ENCODE results near the gene POLR1A.

The POLR1A gene

DNA sequence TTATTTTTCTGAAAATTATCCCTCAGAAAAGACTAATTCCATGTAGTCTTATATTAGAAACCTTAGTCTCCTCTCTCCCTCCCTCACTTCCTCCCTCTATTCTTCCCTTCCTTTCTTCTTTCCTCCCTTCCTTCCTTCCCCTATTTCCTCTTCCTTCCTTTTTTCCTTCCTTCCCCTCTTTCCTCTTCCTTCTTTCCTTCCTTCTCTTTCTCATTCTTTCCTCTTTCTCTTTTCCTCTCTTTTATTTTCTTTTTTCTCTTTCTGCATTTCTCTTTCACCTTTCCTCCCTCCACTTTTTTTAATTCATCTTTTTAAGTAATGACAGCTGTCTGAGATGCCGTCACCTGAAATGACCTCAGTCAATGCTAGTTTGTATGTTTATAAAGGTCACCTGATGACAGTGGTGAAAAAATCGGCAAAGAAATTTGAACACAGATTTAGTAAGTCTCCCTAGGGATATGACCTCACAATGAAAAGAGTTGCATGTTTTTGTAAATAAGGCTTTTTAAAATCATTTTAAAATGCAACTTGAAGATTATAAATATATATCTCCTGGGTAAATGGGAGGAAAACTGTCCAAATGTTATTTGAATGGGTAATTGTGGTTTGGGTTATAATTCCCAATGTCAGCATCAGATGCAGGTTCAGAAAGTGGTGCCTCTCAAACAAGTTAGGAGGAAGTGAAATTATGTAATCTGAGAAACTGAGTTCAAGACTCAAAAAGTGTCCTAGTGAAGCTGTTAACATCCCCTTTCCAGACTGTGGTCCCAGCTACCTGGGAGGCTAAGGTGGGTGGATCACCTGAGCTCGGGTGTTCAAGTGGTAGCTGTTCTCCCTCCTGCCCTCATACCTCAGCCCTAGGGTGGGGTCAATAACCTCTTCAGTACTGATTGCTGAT lies 126.6 kb downstream of the POLR1A start:
- DNase-seq (ENCODE audit: low read depth, low spot score), result no peak

DNA sequence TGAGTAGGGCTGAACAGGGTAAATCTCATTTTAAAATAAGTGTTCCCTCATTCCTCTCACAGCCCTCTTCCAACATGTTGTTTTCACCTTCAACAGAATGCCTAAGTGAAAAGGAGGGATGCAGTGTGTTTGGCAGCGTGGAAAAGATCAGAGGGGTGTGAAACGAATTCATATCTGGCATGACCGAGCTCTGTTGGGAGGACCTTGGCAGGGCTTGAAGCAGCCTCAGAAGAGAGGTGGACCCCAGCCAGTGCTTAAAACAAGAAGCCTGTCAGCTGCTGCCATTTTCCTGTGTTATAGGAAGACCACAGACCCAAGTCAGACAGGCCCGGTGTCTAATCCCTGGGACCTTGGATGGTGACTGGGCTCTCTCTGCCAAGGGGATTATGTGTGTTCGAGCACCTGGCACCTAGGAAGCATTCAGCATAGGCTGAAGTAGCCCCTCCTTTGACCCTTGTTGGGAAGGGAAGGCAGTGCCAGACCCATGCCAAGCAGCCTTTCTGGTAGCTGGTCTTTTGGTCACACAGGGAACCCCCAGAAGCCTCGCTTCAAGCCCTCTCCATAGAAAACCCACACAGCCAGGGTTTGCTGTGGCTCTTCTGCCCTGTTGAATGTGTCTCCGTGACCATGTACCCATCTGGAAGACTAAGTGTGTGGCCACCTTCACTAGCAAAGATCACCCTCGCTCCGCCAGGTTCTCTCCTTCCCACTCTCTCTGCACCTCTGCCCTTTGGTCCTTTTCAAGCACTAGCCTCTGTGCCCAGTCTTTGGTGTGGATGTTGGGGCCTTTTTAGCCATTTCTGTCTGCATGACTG lies 129.4 kb downstream of the POLR1A start:
- DNase-seq (ENCODE audit: low read depth, low spot score), result no peak

DNA sequence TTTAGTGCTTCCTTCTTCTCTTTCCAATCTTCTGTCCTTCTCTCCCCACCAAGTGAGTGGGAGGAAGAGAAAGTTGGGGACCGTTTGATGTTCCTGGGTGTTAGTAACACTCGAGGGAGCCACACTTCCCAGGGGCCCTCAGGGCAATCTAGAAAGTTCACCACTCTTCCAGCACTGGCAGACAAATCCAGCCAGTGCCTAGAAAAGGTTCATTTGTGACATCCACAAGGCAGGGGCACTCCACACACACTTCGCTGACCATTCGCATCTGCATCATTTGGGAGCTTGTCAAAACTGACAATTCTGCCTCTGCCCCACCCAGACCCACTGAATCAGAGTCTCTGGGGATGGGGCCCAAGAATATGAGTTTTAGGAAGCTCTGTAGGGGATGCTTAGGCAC lies 130.1 kb downstream of the POLR1A start:
- DNase-seq (ENCODE audit: low read depth, low spot score), result no peak

DNA sequence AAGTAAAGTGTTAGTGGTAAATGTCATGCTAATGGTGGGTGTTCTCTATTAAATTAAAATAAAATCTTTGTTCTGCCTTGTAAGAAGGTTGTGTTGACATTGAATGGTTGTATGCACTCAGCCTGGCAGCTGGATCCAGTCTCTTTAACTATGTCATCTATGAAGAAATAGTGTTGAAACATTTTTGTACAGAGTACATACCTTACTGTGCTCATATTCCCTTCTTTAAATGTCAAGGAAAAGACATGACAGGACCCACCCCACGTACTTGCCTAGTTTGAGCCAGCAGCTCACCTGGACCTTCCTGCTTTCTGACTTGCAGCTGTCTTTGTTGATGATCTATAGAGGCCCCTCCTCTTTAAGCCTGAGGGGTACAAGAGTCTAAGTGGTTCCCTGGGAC lies 131.3 kb downstream of the POLR1A start:
- DNase-seq (ENCODE audit: low read depth, low spot score), result no peak

DNA sequence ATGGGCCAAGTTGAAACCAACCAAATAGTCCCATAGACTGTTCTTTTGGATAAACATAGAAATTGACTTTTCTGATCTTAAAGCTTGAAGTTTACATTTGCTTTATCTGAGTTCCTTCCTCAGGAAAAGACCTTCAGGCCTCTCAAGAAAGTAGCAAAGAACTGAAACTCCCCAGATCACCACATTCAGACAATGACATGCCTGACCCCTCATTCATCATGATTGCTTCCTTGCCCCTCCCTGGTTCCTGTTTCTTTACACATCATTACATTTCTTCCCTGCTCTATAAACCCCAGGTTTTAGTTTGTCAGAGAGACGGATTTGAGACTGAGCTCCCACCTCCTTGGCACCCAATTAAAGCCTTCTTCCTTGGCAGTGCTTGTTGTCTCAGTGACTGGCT lies 133.3 kb downstream of the POLR1A start:
- DNase-seq (ENCODE audit: low read depth, low spot score), result no peak

DNA sequence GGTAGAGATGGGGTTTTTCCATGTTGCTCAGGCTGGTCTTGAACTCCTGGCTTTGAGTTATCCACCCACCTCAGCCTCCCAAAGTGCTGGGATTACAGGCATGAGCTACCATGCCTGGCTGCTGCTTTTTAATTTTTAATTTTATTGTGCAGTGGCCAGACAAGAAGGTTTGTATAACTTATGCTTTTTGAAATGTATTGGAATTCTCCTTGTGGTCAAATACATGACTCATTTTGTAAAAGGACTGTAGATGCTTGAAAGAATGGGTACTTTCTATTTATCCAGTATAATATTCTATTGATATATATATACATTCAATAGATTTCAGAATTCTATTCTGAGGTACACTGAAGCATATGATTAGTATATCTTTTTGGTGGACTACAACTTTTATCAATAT lies 134.3 kb downstream of the POLR1A start:
- DNase-seq (ENCODE audit: low read depth, low spot score), result no peak
